Sigmoid colon (tissue), 7 donors: ENCODE results near the gene TYW1B. TPM values are rescaled to one million over a fixed set of nuclear protein-coding genes. Genes with fewer than 3 reads are reported as not detected.
"Not testable (repeated sequence)": the region's sequence is repeated elsewhere in the genome, so short reads cannot be mapped to it uniquely, and the experiment has no call there.

Experiments used
- DNase-seq: peaks from one replicate; pipeline ENCODE4 v3.0.0-alpha.2; 2019
- H3K27ac ChIP-seq, 4 donors: fragments of 200-600 bp; sonication (generic); one replicate each; pipeline ENCODE4 v1.5.1; 2016 to 2019; ENCODE audit warnings: mild to moderate bottlenecking in 1 of 4
- H3K27me3 ChIP-seq, 3 donors: fragments of 200-600 bp; sonication (generic); one replicate each; pipeline ENCODE4 v1.5.1; 2019; ENCODE audit warnings: mild to moderate bottlenecking in 1 of 3
- H3K36me3 ChIP-seq, 4 donors: fragments of 200-600 bp; sonication (generic); one replicate each; pipeline ENCODE4 v1.5.1; 2016 to 2019
- H3K4me1 ChIP-seq, 4 donors: fragments of 200-600 bp; sonication (generic); one replicate each; pipeline ENCODE4 v1.5.1; 2017 to 2019
- H3K4me3 ChIP-seq, 4 donors: fragments of 200-600 bp; sonication (generic); one replicate each; pipeline ENCODE4 v1.5.1; 2017 to 2019; ENCODE audit warnings: mild to moderate bottlenecking in 2 of 4, moderate library complexity in 1 of 4
- H3K9me3 ChIP-seq, 4 donors: fragments of 200-600 bp in 3 of 4; sonication (generic) in 3 of 4; one replicate each; pipeline versions ENCODE4 v1.5.1 to v1.6.1; 2013 to 2019
- EP300 ChIP-seq, 4 donors: sonication (generic); formaldehyde crosslinking; IDR thresholded peaks; one replicate each; pipeline ENCODE4 v1.6.1; 2017; ENCODE audit warnings: antibody characterized with exemption in 4 of 4
- POLR2A ChIP-seq, 2 donors: fragments of 450-650 bp; IDR thresholded peaks; one replicate each; pipeline ENCODE4 v1.6.1; 2016; ENCODE audit warnings: antibody characterized with exemption in 2 of 2, mild to moderate bottlenecking in 2 of 2, moderate library complexity in 2 of 2
- POLR2AphosphoS5 ChIP-seq, 4 donors: sonication (generic); formaldehyde crosslinking; IDR thresholded peaks; one replicate each; pipeline ENCODE4 v1.6.1; 2017; ENCODE audit warnings: antibody characterized with exemption in 4 of 4
- WGBS, 2 donors: extraction: QIAGEN DNeasy Blood & Tissue Kit; methylation state at CpG; one replicate each; pipeline ENCODE4 v1.1.7; 2013; 5-methylcytosine and 5-hydroxymethylcytosine counted together
- intact Hi-C: fragments of 100-400 bp; cut with DNase I; formaldehyde crosslinking; loops from one replicate; pipeline ENCODE4 v1.15.1; 2023
- polyA plus RNA-seq, 3 donors: library from polyadenylated mRNA; stranded (reverse); fragments of 200-250 nt; gene quantifications; one replicate each; pipeline ENCODE4 v1.2.3, GENCODE V29; 2013
- total RNA-seq, 4 donors: library from RNA; depleted of rRNA; stranded (reverse); fragments of >200 nt; gene quantifications; one replicate each; pipeline ENCODE4 v1.1.0, GENCODE V29; 2016
- TF ChIP-seq, protein P1 (sequence below), 4 experiments: fragments of 450-650 bp in 3 of 4; fragments of 200-600 bp in 1 of 4; IDR thresholded peaks; one replicate each; pipeline ENCODE4 v1.5.1; 2016 to 2019; ENCODE audit warnings: antibody characterized with exemption in 4 of 4, mild to moderate bottlenecking in 3 of 4, moderate library complexity in 2 of 4
- donor health status: healthy with polysubstance abuse.
- donor health status: Bipolar disorder and iron deficiency.
- donor health status: healthy.

TYW1B gene
- total and polyA plus RNA-seq, 7 donors: 1.4 to 5.6 (median 2.4) TPM

- no peak overlapping the region for H3K4me3 ChIP-seq
- no peaks in the 10 kb centered on the region for H3K27me3 ChIP-seq
- no peak for DNase-seq
- no peak overlapping the region for H3K27ac ChIP-seq
- intact Hi-C loops: no loop called here
- TF ChIP-seq, protein P1, sequence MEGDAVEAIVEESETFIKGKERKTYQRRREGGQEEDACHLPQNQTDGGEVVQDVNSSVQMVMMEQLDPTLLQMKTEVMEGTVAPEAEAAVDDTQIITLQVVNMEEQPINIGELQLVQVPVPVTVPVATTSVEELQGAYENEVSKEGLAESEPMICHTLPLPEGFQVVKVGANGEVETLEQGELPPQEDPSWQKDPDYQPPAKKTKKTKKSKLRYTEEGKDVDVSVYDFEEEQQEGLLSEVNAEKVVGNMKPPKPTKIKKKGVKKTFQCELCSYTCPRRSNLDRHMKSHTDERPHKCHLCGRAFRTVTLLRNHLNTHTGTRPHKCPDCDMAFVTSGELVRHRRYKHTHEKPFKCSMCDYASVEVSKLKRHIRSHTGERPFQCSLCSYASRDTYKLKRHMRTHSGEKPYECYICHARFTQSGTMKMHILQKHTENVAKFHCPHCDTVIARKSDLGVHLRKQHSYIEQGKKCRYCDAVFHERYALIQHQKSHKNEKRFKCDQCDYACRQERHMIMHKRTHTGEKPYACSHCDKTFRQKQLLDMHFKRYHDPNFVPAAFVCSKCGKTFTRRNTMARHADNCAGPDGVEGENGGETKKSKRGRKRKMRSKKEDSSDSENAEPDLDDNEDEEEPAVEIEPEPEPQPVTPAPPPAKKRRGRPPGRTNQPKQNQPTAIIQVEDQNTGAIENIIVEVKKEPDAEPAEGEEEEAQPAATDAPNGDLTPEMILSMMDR (IDR thresholded peaks at IDR 0.05): no peak
- TF ChIP-seq EP300 (IDR thresholded peaks at IDR 0.05) (no peak), POLR2A (IDR thresholded peaks at IDR 0.05) (no peak), POLR2AphosphoS5 (IDR thresholded peaks at IDR 0.05) (no peak)
- no peaks in the 10 kb centered on the region for H3K36me3 ChIP-seq
- no peaks in the 10 kb centered on the region for H3K4me1 ChIP-seq
- WGBS, 2 donors: 66 to 93% methylated on average over 1 of the region's 1 CpG
- H3K9me3 ChIP-seq: no peaks in the 10 kb centered on the region
Observed at GRCh38 chr7:72706521-72706920, 121.5 kb downstream of the TYW1B start.

DNA sequence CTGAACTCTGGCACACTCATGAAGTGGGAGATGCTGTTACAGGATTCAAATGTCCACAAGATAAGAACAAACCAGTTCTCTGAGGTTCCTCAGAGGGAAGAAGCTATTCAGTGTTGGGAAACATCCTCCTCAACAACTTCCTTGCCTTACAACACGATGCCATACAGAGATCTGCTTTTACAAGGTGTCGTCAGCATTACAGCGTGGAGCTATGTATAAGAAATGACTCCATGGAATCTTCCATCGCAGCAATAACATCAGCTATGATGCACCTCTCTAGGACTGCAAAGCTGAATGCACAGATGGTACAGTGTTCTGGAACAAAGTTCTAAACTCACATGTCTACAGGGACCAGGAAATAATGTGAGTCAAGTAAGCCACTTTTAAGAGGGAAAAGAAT lies 122.3 kb downstream of the TYW1B start:
- H3K36me3 ChIP-seq, H3K4me1 ChIP-seq, H3K27ac ChIP-seq, DNase-seq, H3K9me3 ChIP-seq, H3K27me3 ChIP-seq, intact Hi-C loops, H3K4me3 ChIP-seq: not testable (repeated sequence)
- 78 to 82% methylated on average over 4 of the region's 4 CpGs for WGBS, 2 donors

- WGBS, 2 donors: 94 to 95% methylated on average over 3 of the region's 3 CpGs
- Histone ChIP-seq H3K27ac (no peak overlapping the region), H3K4me1 (no peaks in the 10 kb centered on the region), H3K9me3 (no peaks in the 10 kb centered on the region), H3K27me3 (no peaks in the 10 kb centered on the region), H3K4me3 (no peak overlapping the region), H3K36me3 (no peaks in the 10 kb centered on the region)
- intact Hi-C loops: no loop called here
- TF ChIP-seq EP300 (IDR thresholded peaks at IDR 0.05) (no peak), POLR2AphosphoS5 (IDR thresholded peaks at IDR 0.05) (no peak), POLR2A (IDR thresholded peaks at IDR 0.05) (no peak)
- TF ChIP-seq, protein P1 (IDR thresholded peaks at IDR 0.05): no peak
- DNase-seq: no peak
Observed at GRCh38 chr7:72704894-72705293, 123.1 kb downstream of the TYW1B start.

DNA sequence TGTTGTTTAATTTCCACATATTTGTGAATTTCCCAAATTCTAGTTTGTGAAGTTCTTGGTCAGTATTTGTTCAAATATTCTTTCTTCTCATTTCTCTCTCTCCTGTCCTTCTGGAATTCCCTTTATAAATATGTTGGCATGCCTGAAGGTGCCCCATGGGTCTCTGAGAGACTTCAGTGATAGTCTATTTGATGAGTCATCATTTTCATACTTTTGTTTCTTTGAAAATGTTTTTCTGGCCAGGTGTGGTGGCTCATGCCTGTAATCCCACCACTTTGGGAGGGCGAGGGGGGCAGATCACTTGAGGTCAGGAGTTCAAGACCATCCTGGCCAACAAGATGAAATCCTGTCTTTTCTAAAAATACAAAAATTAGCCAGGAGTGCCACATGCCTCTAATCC lies 127.5 kb downstream of the TYW1B start:
- H3K27ac ChIP-seq, H3K27me3 ChIP-seq, intact Hi-C loops, H3K4me1 ChIP-seq, H3K9me3 ChIP-seq, DNase-seq, H3K4me3 ChIP-seq, H3K36me3 ChIP-seq: not testable (repeated sequence)
- WGBS, 2 donors: 98 to 100% methylated on average over 1 of the region's 1 CpG

- DNase-seq, H3K36me3 ChIP-seq, intact Hi-C loops, H3K9me3 ChIP-seq, H3K27ac ChIP-seq, H3K4me3 ChIP-seq, H3K4me1 ChIP-seq, H3K27me3 ChIP-seq: not testable (repeated sequence)
- 82 to 83% methylated on average over 1 of the region's 1 CpG for WGBS, 2 donors
Observed at GRCh38 chr7:72697066-72697465, 130.9 kb downstream of the TYW1B start.

GRCh38 chr7:72696643-72697042 lies 131.4 kb downstream of the TYW1B start:
- H3K27ac ChIP-seq, H3K27me3 ChIP-seq, H3K36me3 ChIP-seq, H3K4me1 ChIP-seq, H3K9me3 ChIP-seq, DNase-seq, H3K4me3 ChIP-seq, intact Hi-C loops: not testable (repeated sequence)
- 22 to 67% methylated on average over 2 of the region's 2 CpGs for WGBS, 2 donors

DNA sequence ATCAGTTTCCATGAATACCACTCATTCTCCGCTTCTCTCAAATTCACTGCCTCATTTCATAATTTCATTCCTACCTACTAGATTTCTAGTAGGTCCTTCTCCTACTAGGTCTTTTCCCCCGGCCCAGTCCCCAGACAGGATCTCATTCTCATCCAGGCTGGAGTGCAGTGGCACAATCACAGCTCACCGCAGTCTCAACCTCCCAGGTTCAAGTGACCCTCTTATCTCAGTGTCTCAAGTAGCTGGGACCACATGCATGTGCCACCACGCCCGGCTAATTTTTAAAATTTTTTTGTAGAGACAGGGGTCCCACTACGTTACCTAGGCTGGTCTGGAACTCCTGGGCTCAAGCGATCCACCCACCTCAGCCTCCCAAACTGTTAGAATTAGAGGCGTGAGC lies 132.5 kb downstream of the TYW1B start:
- H3K4me1 ChIP-seq, H3K36me3 ChIP-seq, H3K9me3 ChIP-seq, H3K27ac ChIP-seq, H3K4me3 ChIP-seq, DNase-seq, H3K27me3 ChIP-seq, intact Hi-C loops: not testable (repeated sequence)
- 96 to 98% methylated on average over 8 of the region's 8 CpGs for WGBS, 2 donors

DNA sequence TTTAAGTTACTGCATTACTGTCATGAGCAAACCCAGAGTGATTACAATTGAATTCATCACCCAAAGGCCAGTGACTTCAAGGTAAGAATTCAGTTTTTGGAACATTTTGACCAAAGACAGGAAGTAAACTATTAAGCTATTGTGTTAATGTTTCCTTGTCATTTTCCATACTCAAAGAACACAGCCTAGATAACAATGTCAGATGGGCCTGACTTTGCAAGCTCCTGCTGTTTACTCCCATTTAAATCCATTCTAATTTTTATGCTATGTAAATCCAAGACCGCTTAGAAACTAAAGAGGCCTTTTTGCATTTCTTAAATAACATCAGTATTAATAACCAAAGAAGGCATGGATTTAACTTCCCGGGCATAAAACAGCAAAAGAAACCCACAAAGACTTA lies 136.6 kb downstream of the TYW1B start:
- WGBS, 2 donors: 82 to 94% methylated on average over 2 of the region's 2 CpGs

GRCh38 chr7:72690177-72690576 lies 137.8 kb downstream of the TYW1B start:
- H3K36me3 ChIP-seq, H3K27ac ChIP-seq, H3K9me3 ChIP-seq, intact Hi-C loops, H3K4me1 ChIP-seq, H3K4me3 ChIP-seq, H3K27me3 ChIP-seq, DNase-seq: not testable (repeated sequence)
- 78 to 80% methylated on average over 2 of the region's 2 CpGs for WGBS, 2 donors

More for the DNA sequence above, 136.6 kb downstream of the TYW1B start:
- DNase-seq, H3K4me3 ChIP-seq, H3K27me3 ChIP-seq, intact Hi-C loops, H3K27ac ChIP-seq, H3K36me3 ChIP-seq, H3K4me1 ChIP-seq, H3K9me3 ChIP-seq: not testable (repeated sequence)

DNA sequence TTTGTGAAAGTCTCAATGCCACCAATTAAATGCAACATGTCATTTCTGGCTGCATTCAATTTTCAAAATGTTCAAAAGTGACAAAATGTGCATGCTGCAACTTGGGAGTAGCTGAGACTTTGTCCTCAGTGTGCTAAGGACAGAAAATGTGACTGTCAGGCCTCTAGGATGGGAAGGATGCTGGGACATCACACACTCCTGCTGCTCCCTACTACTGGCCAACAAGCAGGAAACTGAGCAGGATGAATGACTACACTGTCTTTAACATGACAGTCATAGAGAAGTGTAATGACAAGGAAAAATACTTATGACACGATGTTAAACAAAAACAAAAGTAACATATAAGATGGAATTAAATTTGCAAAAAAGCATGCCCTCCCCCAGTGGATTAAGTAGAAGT lies 138.7 kb downstream of the TYW1B start:
- H3K4me3 ChIP-seq, intact Hi-C loops, H3K9me3 ChIP-seq, H3K36me3 ChIP-seq, DNase-seq, H3K27ac ChIP-seq, H3K4me1 ChIP-seq, H3K27me3 ChIP-seq: not testable (repeated sequence)
- 84 to 86% methylated on average over 1 of the region's 1 CpG for WGBS, 2 donors

DNA sequence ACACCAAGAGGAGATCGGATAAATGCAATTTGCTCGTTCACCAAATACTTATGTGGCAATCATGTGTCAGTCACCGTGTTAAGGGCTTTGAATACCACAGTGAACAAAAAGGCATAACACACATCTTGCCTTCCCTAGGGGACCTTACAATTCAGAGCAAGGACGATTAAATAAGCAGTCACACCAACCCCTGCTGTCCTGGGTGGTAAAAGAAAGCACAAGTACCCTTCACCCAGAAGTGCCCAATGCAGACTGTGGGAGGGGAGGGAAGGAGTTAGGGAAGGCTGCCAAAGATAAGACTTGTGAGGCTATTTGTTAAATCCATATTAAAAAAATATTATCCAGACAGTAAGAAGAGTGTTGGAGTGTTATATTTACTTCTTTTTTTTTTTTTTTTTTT lies 146.8 kb downstream of the TYW1B start:
- H3K36me3 ChIP-seq, DNase-seq, intact Hi-C loops, H3K4me3 ChIP-seq, H3K27me3 ChIP-seq, H3K4me1 ChIP-seq, H3K9me3 ChIP-seq, H3K27ac ChIP-seq: not testable (repeated sequence)
- WGBS, 2 donors: 94 to 95% methylated on average over 4 of the region's 4 CpGs
